Panc1 (cell line): ENCODE results near the gene EBF4.

Experiments used
- CTCF ChIP-seq: fragments of 450-650 bp; IDR thresholded peaks from 2 replicates; pipeline ENCODE4 v1.5.1; 2017; ENCODE audit warnings: mild to moderate bottlenecking
- POLR2AphosphoS5 ChIP-seq: IDR thresholded peaks from 2 replicates; pipeline ENCODE4 v1.6.1; 2012; ENCODE audit warnings: mild to moderate bottlenecking, low read depth, low read length, moderate library complexity
- SIN3A ChIP-seq: IDR thresholded peaks from 2 replicates; pipeline ENCODE4 v1.6.1; 2012; ENCODE audit warnings: low read depth, mild to moderate bottlenecking, low read length, moderate library complexity, borderline replicate concordance; ENCODE audit not compliant: insufficient read depth
- TF ChIP-seq, protein P1 (sequence below), 2 experiments: IDR thresholded peaks; 2 replicates each; pipeline ENCODE4 v1.6.1; 2011 to 2012; ENCODE audit warnings: low read depth in 2 of 2, control low read depth in 1 of 2, low read length in 1 of 2, mild to moderate bottlenecking in 1 of 2, moderate library complexity in 1 of 2; ENCODE audit not compliant: insufficient read depth in 1 of 2

GRCh38 chr20:2745936-2746635, 53.5 kb downstream of the EBF4 start:
- TF ChIP-seq CTCF (no peak), POLR2AphosphoS5 (no peak), SIN3A (no peak)
- TF ChIP-seq, protein P1, sequence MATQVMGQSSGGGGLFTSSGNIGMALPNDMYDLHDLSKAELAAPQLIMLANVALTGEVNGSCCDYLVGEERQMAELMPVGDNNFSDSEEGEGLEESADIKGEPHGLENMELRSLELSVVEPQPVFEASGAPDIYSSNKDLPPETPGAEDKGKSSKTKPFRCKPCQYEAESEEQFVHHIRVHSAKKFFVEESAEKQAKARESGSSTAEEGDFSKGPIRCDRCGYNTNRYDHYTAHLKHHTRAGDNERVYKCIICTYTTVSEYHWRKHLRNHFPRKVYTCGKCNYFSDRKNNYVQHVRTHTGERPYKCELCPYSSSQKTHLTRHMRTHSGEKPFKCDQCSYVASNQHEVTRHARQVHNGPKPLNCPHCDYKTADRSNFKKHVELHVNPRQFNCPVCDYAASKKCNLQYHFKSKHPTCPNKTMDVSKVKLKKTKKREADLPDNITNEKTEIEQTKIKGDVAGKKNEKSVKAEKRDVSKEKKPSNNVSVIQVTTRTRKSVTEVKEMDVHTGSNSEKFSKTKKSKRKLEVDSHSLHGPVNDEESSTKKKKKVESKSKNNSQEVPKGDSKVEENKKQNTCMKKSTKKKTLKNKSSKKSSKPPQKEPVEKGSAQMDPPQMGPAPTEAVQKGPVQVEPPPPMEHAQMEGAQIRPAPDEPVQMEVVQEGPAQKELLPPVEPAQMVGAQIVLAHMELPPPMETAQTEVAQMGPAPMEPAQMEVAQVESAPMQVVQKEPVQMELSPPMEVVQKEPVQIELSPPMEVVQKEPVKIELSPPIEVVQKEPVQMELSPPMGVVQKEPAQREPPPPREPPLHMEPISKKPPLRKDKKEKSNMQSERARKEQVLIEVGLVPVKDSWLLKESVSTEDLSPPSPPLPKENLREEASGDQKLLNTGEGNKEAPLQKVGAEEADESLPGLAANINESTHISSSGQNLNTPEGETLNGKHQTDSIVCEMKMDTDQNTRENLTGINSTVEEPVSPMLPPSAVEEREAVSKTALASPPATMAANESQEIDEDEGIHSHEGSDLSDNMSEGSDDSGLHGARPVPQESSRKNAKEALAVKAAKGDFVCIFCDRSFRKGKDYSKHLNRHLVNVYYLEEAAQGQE (IDR thresholded peaks at IDR 0.05; ENCODE audit: insufficient read depth in 1 of 2, low read depth in 2 of 2, low read length in 1 of 2) = no peak
